Neuronal stem cell (in vitro differentiated cells): ENCODE data around the gene CFP.

ENCODE experiments used
- DNase-seq: peaks from one replicate; pipeline ENCODE4 v3.0.0-alpha.2; 2013; ENCODE audit warnings: low spot score
- H2AFZ ChIP-seq: one replicate; pipeline ENCODE4 v1.6.1; 2013; ENCODE audit warnings: mild to moderate bottlenecking, low read length, inconsistent platforms
- H2AK5ac ChIP-seq: 2 replicates; pipeline ENCODE4 v1.6.1; 2013; ENCODE audit warnings: low read depth, mild to moderate bottlenecking, inconsistent platforms, low read length, moderate library complexity, mixed read lengths
- H2BK120ac ChIP-seq: 2 replicates; pipeline ENCODE4 v1.6.1; 2013; ENCODE audit warnings: low read depth, mild to moderate bottlenecking, inconsistent platforms, low read length, moderate library complexity, mixed read lengths
- H2BK12ac ChIP-seq: one replicate; pipeline ENCODE4 v1.6.1; 2013; ENCODE audit warnings: low read length, inconsistent platforms
- H2BK15ac ChIP-seq: 2 replicates; pipeline ENCODE4 v1.6.1; 2013; ENCODE audit warnings: mild to moderate bottlenecking, low read length, inconsistent platforms, mixed read lengths
- H2BK5ac ChIP-seq: one replicate; pipeline ENCODE4 v1.6.1; 2013; ENCODE audit warnings: inconsistent platforms, mild to moderate bottlenecking, low read length, moderate library complexity
- H3K14ac ChIP-seq: one replicate; pipeline ENCODE4 v1.6.1; 2013; ENCODE audit warnings: low read length, inconsistent platforms
- H3K18ac ChIP-seq: 2 replicates; pipeline ENCODE4 v1.6.1; 2013; ENCODE audit warnings: low read length, inconsistent platforms
- H3K23ac ChIP-seq: 2 replicates; pipeline ENCODE4 v1.6.1; 2013; ENCODE audit warnings: low read depth, mild to moderate bottlenecking, mixed read lengths, low read length, inconsistent platforms; ENCODE audit not compliant: poor library complexity
- H3K27ac ChIP-seq: replicated peaks from 3 replicates; pipeline ENCODE4 v1.5.1; 2013; ENCODE audit warnings: low read length, inconsistent platforms
- H3K27me3 ChIP-seq, 3 experiments: 2 replicates each; pipeline ENCODE4 v1.6.1; 2013; ENCODE audit warnings: low read length in 3 of 3, mild to moderate bottlenecking in 2 of 3, inconsistent platforms in 1 of 3, low read depth in 1 of 3, mixed read lengths in 1 of 3, moderate library complexity in 1 of 3; ENCODE audit not compliant: control insufficient read depth in 3 of 3, insufficient read depth in 3 of 3
- H3K36me3 ChIP-seq, 2 donors: replicated peaks in 1 of 2; 2 replicates each; pipeline ENCODE4 v1.6.1; 2013; ENCODE audit warnings: low read length in 2 of 2; ENCODE audit not compliant: control insufficient read depth in 2 of 2, insufficient read depth in 2 of 2
- H3K4ac ChIP-seq: 2 replicates; pipeline ENCODE4 v1.6.1; 2013; ENCODE audit warnings: inconsistent platforms, mild to moderate bottlenecking, low read length, moderate library complexity
- H3K4me1 ChIP-seq, 2 donors: 1 replicate in 1 of 2; 2 replicates in 1 of 2; pipeline ENCODE4 v1.6.1; 2013; ENCODE audit warnings: low read length in 2 of 2, low read depth in 1 of 2; ENCODE audit not compliant: control insufficient read depth in 2 of 2, insufficient read depth in 1 of 2
- H3K4me2 ChIP-seq: one replicate; pipeline ENCODE4 v1.6.1; 2013; ENCODE audit warnings: mild to moderate bottlenecking, low read length, inconsistent platforms; ENCODE audit not compliant: insufficient read depth, poor library complexity, severe bottlenecking
- H3K4me3 ChIP-seq, 2 donors: 2 replicates each; pipeline ENCODE4 v1.5.1; 2013; ENCODE audit warnings: low read length in 2 of 2, mild to moderate bottlenecking in 2 of 2, inconsistent platforms in 1 of 2, moderate library complexity in 1 of 2
- H3K79me1 ChIP-seq: one replicate; pipeline ENCODE4 v1.6.1; 2013; ENCODE audit warnings: low read depth, mild to moderate bottlenecking, inconsistent platforms, low read length, moderate library complexity
- H3K9ac ChIP-seq: one replicate; pipeline ENCODE4 v1.6.1; 2013; ENCODE audit warnings: mild to moderate bottlenecking, low read depth, low read length, inconsistent platforms; ENCODE audit not compliant: poor library complexity
- H3K9me3 ChIP-seq, 2 donors: replicated peaks in 1 of 2; 2 replicates each; pipeline versions ENCODE3 to v1.6.1; 2013; ENCODE audit warnings: low read length in 2 of 2, mild to moderate bottlenecking in 2 of 2, inconsistent platforms in 1 of 2, low read depth in 1 of 2, mixed read lengths in 1 of 2, moderate library complexity in 1 of 2; ENCODE audit not compliant: control insufficient read depth in 2 of 2, insufficient read depth in 1 of 2
- H4K8ac ChIP-seq: one replicate; pipeline ENCODE4 v1.6.1; 2013; ENCODE audit warnings: low read depth, mild to moderate bottlenecking, inconsistent platforms, low read length, moderate library complexity
- H4K91ac ChIP-seq: one replicate; pipeline ENCODE4 v1.6.1; 2013; ENCODE audit warnings: low read length, low read depth, mild to moderate bottlenecking, inconsistent platforms; ENCODE audit not compliant: poor library complexity
- WGBS, 2 donors: extraction: QIAGEN DNeasy Blood & Tissue Kit; methylation state at CpG; one replicate each; pipeline ENCODE4 v1.1.7; 2013; ENCODE audit warnings: missing lambda C conversion rate in 2 of 2, mixed read lengths in 1 of 2; ENCODE audit not compliant: insufficient read length in 2 of 2, insufficient replicate concordance in 1 of 2; ENCODE audit errors: extremely low coverage in 2 of 2; 5-methylcytosine and 5-hydroxymethylcytosine counted together

CFP gene

GRCh38 chrX:47612418-47612817 lies 17.3 kb downstream of the CFP start:
- Histone ChIP-seq H3K4me3 (no peak overlapping the region), H3K27me3 (no peaks in the 10 kb centered on the region), H3K4ac (no peak overlapping the region), H3K4me1 (peaks cover 0 to 10% of the 10 kb centered on the region in 2 donors), H2BK120ac (no peak overlapping the region), H2BK5ac (no peak overlapping the region), H3K4me2 (no peak overlapping the region), H3K36me3 (no peaks in the 10 kb centered on the region), H2BK15ac (no peak overlapping the region), H2BK12ac (no peak overlapping the region), H3K79me1 (no peaks in the 10 kb centered on the region), H4K8ac (no peak overlapping the region), H2AK5ac (no peak overlapping the region), H2AFZ (no peak overlapping the region), H4K91ac (no peak overlapping the region), H3K9me3 (no peaks in the 10 kb centered on the region), H3K18ac (no peak overlapping the region), H3K23ac (no peak overlapping the region), H3K9ac (no peak overlapping the region), H3K14ac (no peak overlapping the region), H3K27ac (no peak overlapping the region)
- DNase-seq = no peak

GRCh38 chrX:47611926-47612325 lies 17.8 kb downstream of the CFP start:
- Histone ChIP-seq H2BK15ac (no peak overlapping the region), H3K79me1 (no peaks in the 10 kb centered on the region), H3K27ac (no peak overlapping the region), H3K23ac (no peak overlapping the region), H3K9me3 (no peaks in the 10 kb centered on the region), H3K9ac (no peak overlapping the region), H3K4ac (no peak overlapping the region), H4K8ac (no peak overlapping the region), H3K36me3 (no peaks in the 10 kb centered on the region), H2AK5ac (no peak overlapping the region), H2BK120ac (no peak overlapping the region), H3K4me2 (no peak overlapping the region), H2BK12ac (no peak overlapping the region), H4K91ac (no peak overlapping the region), H2AFZ (no peak overlapping the region), H2BK5ac (no peak overlapping the region), H3K27me3 (no peaks in the 10 kb centered on the region), H3K14ac (no peak overlapping the region), H3K4me1 (peaks cover 0 to 10% of the 10 kb centered on the region in 2 donors), H3K18ac (no peak overlapping the region), H3K4me3 (no peak overlapping the region)
- no peak for DNase-seq
- no CpG with 5 or more reads among the region's 2 CpGs for WGBS, 2 donors

GRCh38 chrX:47611489-47611888 lies 18.2 kb downstream of the CFP start:
- Histone ChIP-seq H2AFZ (no peak overlapping the region), H3K4me2 (no peak overlapping the region), H3K4me3 (no peak overlapping the region), H2BK15ac (no peak overlapping the region), H4K8ac (no peak overlapping the region), H3K79me1 (no peaks in the 10 kb centered on the region), H3K27me3 (no peaks in the 10 kb centered on the region), H3K18ac (no peak overlapping the region), H3K14ac (no peak overlapping the region), H2BK12ac (no peak overlapping the region), H2BK5ac (no peak overlapping the region), H3K4me1 (peaks cover 0 to 10% of the 10 kb centered on the region in 2 donors), H3K9ac (no peak overlapping the region), H4K91ac (no peak overlapping the region), H3K27ac (no peak overlapping the region), H2BK120ac (no peak overlapping the region), H2AK5ac (no peak overlapping the region), H3K36me3 (no peaks in the 10 kb centered on the region), H3K9me3 (no peaks in the 10 kb centered on the region), H3K23ac (no peak overlapping the region), H3K4ac (no peak overlapping the region)
- WGBS, 2 donors = no CpG with 5 or more reads among the region's 2 CpGs
- DNase-seq = no peak

GRCh38 chrX:47610511-47610910 lies 19.2 kb downstream of the CFP start:
- no peaks in the 10 kb centered on the region for H3K79me1 ChIP-seq
- no peaks in the 10 kb centered on the region for H3K9me3 ChIP-seq
- H4K8ac ChIP-seq = no peak overlapping the region
- no peak overlapping the region for H3K14ac ChIP-seq
- H3K9ac ChIP-seq = no peak overlapping the region
- no peak overlapping the region for H2AFZ ChIP-seq
- no peaks in the 10 kb centered on the region for H3K36me3 ChIP-seq
- no peak overlapping the region for H2BK120ac ChIP-seq
- H4K91ac ChIP-seq = no peak overlapping the region
- H3K4me2 ChIP-seq = no peak overlapping the region
- H3K27ac ChIP-seq = no peak overlapping the region
- H2BK5ac ChIP-seq = no peak overlapping the region
- peaks cover 0 to 10% of the 10 kb centered on the region in 2 donors for H3K4me1 ChIP-seq
- no peak overlapping the region for H2BK15ac ChIP-seq
- no peak overlapping the region for H2AK5ac ChIP-seq
- H3K23ac ChIP-seq = no peak overlapping the region
- H3K4me3 ChIP-seq = no peak overlapping the region
- WGBS, 2 donors = no CpG with 5 or more reads among the region's 4 CpGs
- H3K4ac ChIP-seq = no peak overlapping the region
- no peak for DNase-seq
- no peaks in the 10 kb centered on the region for H3K27me3 ChIP-seq
- H2BK12ac ChIP-seq = no peak overlapping the region
- no peak overlapping the region for H3K18ac ChIP-seq
